HL-60/S4 (cell line): Measurements from ENCODE around the gene ELMO1.

Experiments used
- in situ Hi-C: fragments of 300-500 bp; cut with MboI; formaldehyde crosslinking; loops from 2 replicates; pipeline ENCODE4 v1.14.3; 2022; ENCODE audit warnings: low sequenced_read_pairs

ELMO1 gene

DNA sequence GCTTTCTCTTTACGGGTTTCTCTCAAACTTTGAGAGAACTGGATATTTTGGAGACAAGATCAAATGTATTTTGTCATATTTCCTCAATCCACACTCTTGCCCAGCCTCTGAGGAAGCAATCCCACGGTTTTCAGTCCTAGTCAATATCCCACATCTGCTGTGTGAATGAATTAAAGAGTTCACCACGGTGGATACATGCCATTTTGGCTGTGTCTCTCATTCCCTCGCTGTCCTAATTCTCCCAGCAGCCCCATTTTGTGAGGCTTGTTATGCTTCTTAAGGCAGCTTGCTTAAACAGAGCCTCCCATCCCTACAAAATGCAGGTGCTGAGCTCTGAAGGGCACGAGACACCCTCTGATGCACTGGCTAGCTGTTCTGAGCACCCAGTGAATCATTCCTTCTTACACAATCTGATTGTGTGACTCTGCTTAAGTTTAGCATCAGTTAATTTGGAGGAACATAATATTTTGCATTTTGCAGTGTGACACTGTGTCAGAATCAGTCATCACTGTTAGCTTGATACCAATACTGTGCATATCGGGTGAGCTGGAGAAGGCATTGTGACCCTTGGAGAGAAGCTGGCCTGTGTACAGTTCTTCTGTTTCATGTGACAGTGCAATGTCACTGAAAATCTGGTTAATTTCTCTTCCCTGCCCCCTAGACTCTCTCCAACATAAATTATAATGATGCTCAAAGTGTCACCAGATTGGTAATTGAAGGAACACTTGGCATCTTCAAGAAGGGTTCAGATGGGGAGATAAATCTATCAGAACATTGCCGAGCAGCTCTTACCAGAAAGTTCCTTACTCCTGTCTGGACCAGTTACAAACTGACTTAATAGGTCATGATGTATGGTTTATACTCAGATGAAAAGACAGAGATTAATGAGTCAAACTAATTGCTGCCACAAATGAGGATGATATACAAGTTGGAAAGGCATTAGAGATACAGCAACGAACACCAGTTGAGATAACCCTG lies 620.6 kb downstream of the ELMO1 start:
- in situ Hi-C loops, result no loop called here

DNA sequence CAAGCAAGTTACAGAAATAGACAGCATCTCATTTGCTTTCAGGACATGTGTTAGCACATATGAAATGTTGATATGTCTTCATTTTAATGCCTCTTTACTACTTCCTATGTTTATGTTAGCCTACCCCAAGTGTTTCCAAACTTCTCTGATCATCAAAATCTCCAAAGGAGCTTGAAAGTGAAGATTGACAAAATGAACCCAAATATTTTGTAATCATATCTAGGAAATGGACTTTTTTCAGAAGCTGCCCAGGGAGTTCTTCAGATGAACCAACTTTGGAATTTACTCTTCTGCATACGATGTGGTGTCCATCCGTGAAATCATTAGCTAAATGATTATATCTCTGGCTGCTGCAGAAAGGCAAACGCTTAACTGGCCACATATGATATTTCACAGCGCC lies 623.2 kb downstream of the ELMO1 start:
- in situ Hi-C loops, result no loop called here

DNA sequence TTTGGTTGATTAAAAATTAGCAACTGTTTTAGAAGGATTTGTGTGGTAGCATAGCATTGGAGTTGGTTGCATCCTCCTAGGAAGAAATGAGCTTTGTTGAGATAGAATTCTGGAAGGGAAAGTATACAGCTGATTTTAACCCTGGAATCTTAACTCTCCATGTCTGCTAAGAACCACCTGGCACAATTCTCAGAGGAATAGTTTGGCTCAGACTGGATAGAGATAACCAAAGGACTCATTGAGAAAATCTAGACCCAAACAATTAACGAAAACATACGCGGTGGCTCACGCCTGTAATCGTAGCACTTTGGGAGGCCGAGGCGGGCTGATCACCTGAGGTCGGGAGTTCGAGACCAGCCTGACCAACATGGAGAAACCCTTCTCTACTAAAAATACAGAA lies 625.3 kb downstream of the ELMO1 start:
- in situ Hi-C loops, result no loop called here

DNA sequence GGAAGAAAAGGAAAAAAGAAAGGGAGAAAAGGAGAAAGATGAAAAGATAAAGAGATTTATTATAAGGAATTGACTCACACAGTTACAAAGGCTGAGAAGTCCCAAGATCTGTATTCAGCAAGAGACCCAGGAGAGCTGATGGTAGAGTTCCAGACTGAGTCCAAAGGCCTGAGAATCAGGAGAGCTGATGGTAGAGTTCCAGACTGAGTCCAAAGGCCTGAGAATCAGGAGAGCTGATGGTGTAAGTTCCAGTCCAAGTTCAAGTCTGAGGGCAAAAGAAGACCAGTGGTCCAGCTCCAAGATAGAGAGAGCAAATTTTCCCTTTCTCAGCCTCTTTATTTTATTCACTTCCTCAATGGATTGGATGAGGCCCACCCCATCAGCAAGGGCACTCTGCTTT lies 627.0 kb downstream of the ELMO1 start:
- in situ Hi-C loops, result no loop called here

DNA sequence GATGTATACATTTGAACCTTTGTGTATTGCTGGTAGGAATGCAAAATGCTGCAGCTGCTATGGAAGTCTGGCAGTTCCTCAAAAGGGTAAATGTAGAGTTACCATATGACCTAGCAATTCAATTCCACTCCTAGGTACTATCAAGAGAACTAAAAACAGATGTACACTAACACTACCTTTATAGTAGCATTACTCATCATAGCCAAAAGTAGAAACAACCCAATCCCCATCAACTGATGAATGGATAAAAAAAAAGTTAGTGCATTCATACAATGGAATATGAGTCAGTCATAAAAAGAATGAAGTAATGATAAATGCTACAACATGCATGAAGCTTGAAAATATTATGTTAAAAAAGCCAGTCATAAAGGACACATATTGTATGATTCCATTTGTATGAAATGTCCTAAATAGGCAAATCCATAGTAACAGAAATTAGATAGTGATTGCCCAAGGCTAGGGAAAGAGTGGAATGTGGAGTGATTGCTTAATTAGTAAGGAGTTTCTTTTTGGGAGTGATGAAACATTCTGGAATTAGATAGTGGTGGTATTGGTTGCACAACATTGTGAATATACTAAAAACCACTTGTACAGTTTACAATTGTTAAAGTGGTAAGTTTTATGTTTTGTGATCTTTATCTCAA lies 628.0 kb downstream of the ELMO1 start:
- in situ Hi-C loops, result no loop called here

DNA sequence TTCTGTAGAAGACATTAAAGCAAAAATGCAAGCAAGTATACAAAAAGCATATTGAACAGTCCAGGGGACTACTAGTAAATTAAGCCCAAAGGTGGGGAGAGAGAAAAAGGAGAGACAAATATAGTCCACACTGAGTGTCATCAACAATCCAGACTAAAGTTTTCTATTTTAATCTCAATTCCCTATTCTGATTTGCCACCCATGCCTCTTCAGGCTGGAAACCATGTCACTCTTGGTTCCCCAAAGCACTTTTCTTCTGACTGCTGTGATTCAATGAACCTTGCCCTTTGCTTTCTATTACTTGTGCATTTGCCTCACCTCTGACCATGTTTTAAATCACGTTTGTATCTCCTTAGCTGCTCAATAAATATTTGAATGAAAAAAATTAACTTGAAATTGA lies 629.0 kb downstream of the ELMO1 start:
- in situ Hi-C loops, result no loop called here

DNA sequence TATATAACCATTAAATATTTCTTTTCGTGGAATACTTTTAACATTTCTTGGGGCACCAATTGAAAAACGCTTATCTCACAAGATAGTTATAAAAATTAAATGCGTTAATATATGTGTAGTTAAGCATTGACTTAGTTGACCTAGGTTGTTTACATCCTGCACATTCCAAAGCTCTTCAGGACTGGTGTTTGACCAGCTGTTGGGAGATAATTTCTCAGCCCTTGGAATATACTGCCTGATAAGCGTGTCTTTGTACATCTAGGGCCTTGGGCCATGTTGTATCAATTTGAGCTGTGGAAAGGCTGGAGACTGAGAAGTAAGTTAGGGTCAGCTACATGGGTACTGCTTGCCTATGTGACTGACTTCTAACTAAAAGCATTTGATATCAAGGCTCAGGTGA lies 634.4 kb downstream of the ELMO1 start:
- in situ Hi-C loops, result no loop called here

DNA sequence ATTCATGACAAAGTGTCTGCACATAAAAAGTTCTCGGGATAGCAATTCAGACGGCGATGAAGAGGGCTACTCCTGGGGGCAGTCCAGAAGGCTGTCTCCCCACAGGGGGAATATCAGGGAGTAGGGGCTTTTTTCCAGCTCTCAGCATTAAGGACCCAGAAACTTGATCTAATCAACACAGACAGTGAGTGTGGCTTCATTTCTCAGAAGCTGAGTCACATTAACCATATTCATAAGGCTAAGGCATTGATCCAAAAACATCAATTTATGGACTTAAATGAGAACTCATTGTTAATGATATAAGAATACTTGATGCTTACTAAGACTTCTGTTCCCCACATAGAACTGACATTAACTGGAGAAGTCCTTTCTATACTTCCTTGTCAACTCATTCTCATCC lies 636.9 kb downstream of the ELMO1 start:
- in situ Hi-C loops, result no loop called here

DNA sequence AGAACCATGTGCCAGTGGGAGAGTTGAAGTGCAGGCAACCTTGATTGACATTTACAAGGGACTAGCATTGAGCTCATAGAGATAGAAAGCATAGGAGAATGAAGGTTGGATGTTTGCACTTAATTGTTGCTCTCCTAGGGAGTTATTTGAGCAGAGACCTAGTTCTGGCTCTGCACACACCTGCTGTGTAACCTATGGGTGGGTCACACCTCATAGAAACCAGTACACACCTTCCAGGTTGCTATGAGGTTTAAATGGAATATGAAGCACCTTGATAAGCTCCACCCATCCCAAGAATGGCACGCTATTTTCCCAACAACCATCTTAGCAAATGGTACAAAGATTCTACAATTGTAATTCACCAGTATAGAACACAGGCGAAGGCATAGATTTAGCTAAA lies 638.2 kb downstream of the ELMO1 start:
- in situ Hi-C loops, result no loop called here

DNA sequence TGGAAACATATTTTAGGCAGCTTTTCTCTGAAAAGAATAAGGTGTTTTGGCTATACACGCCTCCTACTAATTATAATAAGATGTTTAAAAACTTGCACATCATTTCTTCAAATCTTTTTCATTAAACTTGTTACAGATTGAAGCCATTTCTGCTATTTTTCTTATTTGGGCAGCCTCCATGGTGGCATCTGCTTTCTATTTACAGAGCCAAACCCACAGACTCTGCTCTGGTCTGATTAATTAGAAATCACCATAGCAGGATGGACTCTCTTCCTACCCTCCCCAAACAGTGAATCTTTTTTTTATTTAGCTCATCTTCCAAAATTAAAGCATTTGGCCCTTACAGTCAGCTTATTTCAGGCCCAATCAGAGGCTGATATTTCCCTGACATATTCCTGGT lies 638.6 kb downstream of the ELMO1 start:
- in situ Hi-C loops, result no loop called here

DNA sequence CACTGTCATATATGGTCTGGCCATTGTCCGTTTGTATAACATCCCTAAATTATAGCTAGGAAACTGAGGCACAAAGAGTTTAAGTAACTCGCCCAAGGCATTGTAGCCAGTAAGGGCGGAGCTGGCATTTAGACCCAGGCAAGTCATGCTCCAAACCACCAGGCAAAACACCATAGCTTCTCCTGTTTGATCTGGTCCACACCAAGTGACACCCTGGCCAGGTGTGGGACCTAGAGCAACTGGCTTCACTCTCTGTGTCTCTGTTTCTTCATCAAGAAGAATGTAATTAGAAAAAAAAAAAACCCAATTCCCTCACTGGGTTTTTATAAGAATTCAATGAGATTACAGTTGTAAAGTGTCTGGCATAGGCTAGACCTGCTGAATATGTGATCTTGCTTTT lies 639.2 kb downstream of the ELMO1 start:
- in situ Hi-C loops, result no loop called here

DNA sequence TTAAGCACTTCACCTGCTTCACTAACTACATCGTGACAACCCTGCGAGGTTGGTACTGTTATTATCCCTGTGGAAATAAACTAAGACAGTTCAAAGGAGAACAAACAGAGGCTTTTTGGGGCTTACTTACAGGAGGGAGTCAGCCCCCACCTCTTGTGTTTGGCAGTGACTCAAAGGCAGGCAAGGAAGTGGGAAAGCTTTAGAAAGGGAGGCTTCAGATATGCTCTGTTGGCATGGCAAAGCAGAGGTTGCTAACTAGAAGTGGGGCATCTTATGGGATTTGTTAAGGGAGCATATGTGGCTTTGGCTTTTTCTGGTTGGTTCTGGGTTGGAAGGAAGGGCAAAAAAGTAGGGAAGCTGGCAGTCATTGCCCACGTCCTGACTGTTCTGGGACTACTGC lies 639.6 kb downstream of the ELMO1 start:
- in situ Hi-C loops, result no loop called here

DNA sequence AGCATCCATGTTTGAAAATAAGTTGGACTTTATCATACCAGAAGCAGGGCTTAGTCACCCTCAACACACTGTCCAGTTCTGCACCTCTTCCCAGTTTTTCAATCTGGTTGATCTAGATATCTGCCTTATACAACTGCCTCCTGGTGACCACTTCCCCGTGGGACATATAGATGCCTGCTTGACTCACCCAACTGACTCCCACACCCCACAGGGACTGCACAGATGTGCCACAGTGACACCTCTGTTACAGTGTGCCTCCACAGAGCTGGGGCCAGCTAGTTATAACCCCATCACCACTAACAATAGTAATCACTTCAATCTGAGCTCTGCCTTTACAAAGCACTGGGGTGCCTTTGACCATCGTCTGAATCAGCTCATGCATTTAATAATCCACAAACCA lies 641.8 kb downstream of the ELMO1 start:
- in situ Hi-C loops, result no loop called here
